ENCODE measurements around the gene RIPPLY3.

The RIPPLY3 gene

GRCh38 chr21:37006486-37007291 lies at the start of gene RIPPLY3:
Gene RIPPLY3, plus strand, starts transcription at chr21:37006702. Its CDS starts 71 bp downstream, at chr21:37006773.
- no peak for DNase-seq

GRCh38 chr21:36959020-36959835 lies 47.3 kb upstream of the RIPPLY3 start:
- DNase-seq = no peak

GRCh38 chr21:36960676-36961284 lies 45.7 kb upstream of the RIPPLY3 start:
- no peak for DNase-seq

GRCh38 chr21:36962098-36962780 lies 44.3 kb upstream of the RIPPLY3 start:
- DNase-seq = no peak

GRCh38 chr21:36964398-36964797 lies 42.1 kb upstream of the RIPPLY3 start:
- DNase-seq = no peak

GRCh38 chr21:36964827-36965719 lies 41.4 kb upstream of the RIPPLY3 start:
- DNase-seq = no peak

GRCh38 chr21:36965720-36966065 lies 40.8 kb upstream of the RIPPLY3 start:
- DNase-seq = no peak

GRCh38 chr21:36966066-36966820 lies 40.3 kb upstream of the RIPPLY3 start, which contains the start of gene HLCS:
Gene HLCS, minus strand, starts transcription at chr21:36966669. Its CDS starts 31 bp downstream, at chr21:36966638.
- no peak for DNase-seq

GRCh38 chr21:36966821-36967768 lies 39.4 kb upstream of the RIPPLY3 start:
- no peak for DNase-seq

- no peak for DNase-seq
Observed at GRCh38 chr21:36968414-36968813, 38.1 kb upstream of the RIPPLY3 start.

GRCh38 chr21:36968976-36969375 lies 37.5 kb upstream of the RIPPLY3 start:
- DNase-seq = no peak

- DNase-seq = no peak
Observed at GRCh38 chr21:36973986-36974850, 32.3 kb upstream of the RIPPLY3 start.

- DNase-seq = no peak
Observed at GRCh38 chr21:36974851-36975192, 31.7 kb upstream of the RIPPLY3 start.

GRCh38 chr21:36976228-36976861 lies 30.2 kb upstream of the RIPPLY3 start:
- DNase-seq = no peak

- DNase-seq = peak; percentile 50
Observed at GRCh38 chr21:36976882-36977651, 29.4 kb upstream of the RIPPLY3 start.

GRCh38 chr21:36980280-36981048 lies 26.0 kb upstream of the RIPPLY3 start:
- no peak for DNase-seq

GRCh38 chr21:36981049-36981391 lies 25.5 kb upstream of the RIPPLY3 start:
- no peak for DNase-seq

Measured in NCI-H524 treated with DMSO at 0.1 percent for 48 hours (cell line).